Measurements from ENCODE around the gene PDGFC. TPM values are rescaled to one million over a fixed set of nuclear protein-coding genes. Genes with fewer than 3 reads are reported as not detected.
A peak's percentile ranks its signal among the peaks of the same experiment; 100 is the strongest.

The PDGFC gene
- total RNA-seq = 10 to 100 TPM; 19.1 to 21.8 TPM

GRCh38 chr4:156971676-156972378 is at the start of gene PDGFC:
PDGFC (minus strand) TSS chr4:156971799; CDS start chr4:156970903, 896 bp downstream.
- peak; percentile 66 to 77 (median 75) for TF ChIP-seq POLR2A (IDR thresholded peaks at IDR 0.05)
- peak in 6 of 7 experiments; percentile 21 to 69 (median 56) for TF ChIP-seq CTCF (IDR thresholded peaks at IDR 0.05)
- H3K27me3 ChIP-seq = no peaks in the 10 kb centered on the region
- DNase-seq = peak; percentile 79 to 84 (median 82)
- intact Hi-C loops (cut with DNase I) = loop anchor here (10.0 kb wide), 1 partner anchor 73 kb away; no protein-coding TSS in a partner anchor
- H3K36me3 ChIP-seq (replicated peaks in 1 of 2; ENCODE audit: insufficient read depth in 1 of 2, low read depth in 2 of 2) = no peaks in the 10 kb centered on the region
- peak within 1 kb of the TSS; percentile 87 to 97 (median 92) for H3K27ac ChIP-seq
- peaks cover 41% of the 10 kb centered on the region for H3K4me1 ChIP-seq
- ATAC-seq = peak; percentile 86
- peak within 1 kb of the TSS; percentile 49 to 82 for H3K4me3 ChIP-seq
- WGBS, 2 donors = 0 to 1% methylated on average over 6 to 58 of the region's 60 CpGs
- no peaks in the 10 kb centered on the region for H3K9me3 ChIP-seq

DNA sequence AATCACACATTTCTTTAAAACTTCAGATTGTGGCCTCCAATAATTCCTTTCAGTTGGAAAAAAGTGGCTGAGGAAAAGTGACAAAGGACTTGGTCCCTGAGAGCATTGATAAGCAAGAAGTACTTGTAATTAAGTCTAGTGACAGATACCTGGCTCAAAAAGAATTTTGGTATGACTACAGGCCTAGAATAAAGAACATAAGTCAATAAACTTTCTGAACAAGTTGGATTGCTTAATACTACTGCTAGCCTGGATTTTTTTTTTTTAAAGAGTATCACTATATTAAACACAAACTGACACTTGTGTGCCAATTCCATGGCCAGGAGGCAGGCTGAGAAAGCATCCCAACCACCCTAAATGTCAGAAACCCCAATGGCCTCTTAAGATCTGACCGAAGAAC is 49.3 kb upstream of the PDGFC start:
- no peak for TF ChIP-seq POLR2A (IDR thresholded peaks at IDR 0.05)
- no peak for TF ChIP-seq CTCF (IDR thresholded peaks at IDR 0.05)
- Histone ChIP-seq H3K27ac (no peak overlapping the region), H3K4me3 (no peak overlapping the region), H3K27me3 (no peaks in the 10 kb centered on the region), H3K4me1 (no peaks in the 10 kb centered on the region), H3K36me3 (replicated peaks in 1 of 2; ENCODE audit: insufficient read depth in 1 of 2, low read depth in 2 of 2) (no peaks in the 10 kb centered on the region), H3K9me3 (no peaks in the 10 kb centered on the region)
- ATAC-seq (peak; percentile 83), DNase-seq (no peak)
- intact Hi-C loops (cut with DNase I) = no loop called here
- WGBS, 2 donors = 89 to 93% methylated on average over 1 of the region's 1 CpG

GRCh38 chr4:157018920-157019490 is 47.4 kb upstream of the PDGFC start:
- no peak for TF ChIP-seq POLR2A (IDR thresholded peaks at IDR 0.05)
- TF ChIP-seq CTCF (IDR thresholded peaks at IDR 0.05) = no peak
- Histone ChIP-seq H3K4me3 (no peak overlapping the region), H3K27ac (no peak overlapping the region), H3K4me1 (no peaks in the 10 kb centered on the region), H3K36me3 (replicated peaks in 1 of 2; ENCODE audit: insufficient read depth in 1 of 2, low read depth in 2 of 2) (no peaks in the 10 kb centered on the region), H3K27me3 (no peaks in the 10 kb centered on the region), H3K9me3 (no peaks in the 10 kb centered on the region)
- intact Hi-C loops (cut with DNase I) = no loop called here
- 72 to 73% methylated on average over 3 of the region's 3 CpGs for WGBS, 2 donors
- ATAC-seq = no peak
- no peak for DNase-seq

- H3K9me3 ChIP-seq = no peaks in the 10 kb centered on the region
- no peaks in the 10 kb centered on the region for H3K27me3 ChIP-seq
- no peak overlapping the region for H3K27ac ChIP-seq
- intact Hi-C loops (cut with DNase I) = no loop called here
- no peak for DNase-seq
- no peak for TF ChIP-seq CTCF (IDR thresholded peaks at IDR 0.05)
- TF ChIP-seq POLR2A (IDR thresholded peaks at IDR 0.05) = no peak
- no peak for ATAC-seq
- peaks cover 6% of the 10 kb centered on the region for H3K4me1 ChIP-seq
- no peak overlapping the region for H3K4me3 ChIP-seq
- 79 to 80% methylated on average over 13 of the region's 13 CpGs for WGBS, 2 donors
- no peaks in the 10 kb centered on the region for H3K36me3 ChIP-seq (replicated peaks in 1 of 2; ENCODE audit: insufficient read depth in 1 of 2, low read depth in 2 of 2)
Observed at GRCh38 chr4:157014621-157015591, 43.3 kb upstream of the PDGFC start.
